ENCODE measurements around the gene TSNAX.

DNA sequence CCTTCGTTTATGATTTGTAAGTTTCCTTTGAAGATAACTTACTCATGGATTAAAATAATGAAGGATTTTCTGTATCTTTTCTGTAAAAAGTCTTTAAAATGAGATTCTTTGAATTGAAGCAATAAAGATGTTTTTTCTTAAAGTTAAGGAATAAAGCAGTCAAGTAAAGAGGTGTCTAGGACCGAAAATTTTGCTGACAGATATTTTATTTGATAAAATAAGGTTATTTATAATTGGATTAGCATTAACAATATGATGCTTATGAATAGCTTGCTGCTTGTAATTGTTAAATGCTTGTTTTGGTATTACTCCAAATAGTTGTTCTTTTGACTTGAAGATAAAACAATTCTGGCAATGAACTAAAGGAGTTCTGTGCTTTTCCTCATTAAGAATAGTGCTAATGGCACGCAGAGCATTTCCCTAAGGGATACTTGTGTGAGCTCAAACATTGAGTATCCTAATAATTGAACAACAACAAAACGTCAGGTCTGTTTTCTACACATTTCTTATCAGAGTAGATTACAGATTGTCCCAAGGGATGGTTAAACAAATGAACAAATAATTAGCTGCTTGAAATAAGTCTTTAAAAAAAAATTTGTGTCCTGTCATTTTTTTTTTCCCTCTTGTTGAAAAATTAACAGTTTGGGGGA lies 16.6 kb downstream of the TSNAX start:
- TF ChIP-seq, protein P1, sequence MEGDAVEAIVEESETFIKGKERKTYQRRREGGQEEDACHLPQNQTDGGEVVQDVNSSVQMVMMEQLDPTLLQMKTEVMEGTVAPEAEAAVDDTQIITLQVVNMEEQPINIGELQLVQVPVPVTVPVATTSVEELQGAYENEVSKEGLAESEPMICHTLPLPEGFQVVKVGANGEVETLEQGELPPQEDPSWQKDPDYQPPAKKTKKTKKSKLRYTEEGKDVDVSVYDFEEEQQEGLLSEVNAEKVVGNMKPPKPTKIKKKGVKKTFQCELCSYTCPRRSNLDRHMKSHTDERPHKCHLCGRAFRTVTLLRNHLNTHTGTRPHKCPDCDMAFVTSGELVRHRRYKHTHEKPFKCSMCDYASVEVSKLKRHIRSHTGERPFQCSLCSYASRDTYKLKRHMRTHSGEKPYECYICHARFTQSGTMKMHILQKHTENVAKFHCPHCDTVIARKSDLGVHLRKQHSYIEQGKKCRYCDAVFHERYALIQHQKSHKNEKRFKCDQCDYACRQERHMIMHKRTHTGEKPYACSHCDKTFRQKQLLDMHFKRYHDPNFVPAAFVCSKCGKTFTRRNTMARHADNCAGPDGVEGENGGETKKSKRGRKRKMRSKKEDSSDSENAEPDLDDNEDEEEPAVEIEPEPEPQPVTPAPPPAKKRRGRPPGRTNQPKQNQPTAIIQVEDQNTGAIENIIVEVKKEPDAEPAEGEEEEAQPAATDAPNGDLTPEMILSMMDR (conservative IDR thresholded peaks at IDR 0.05), result no peak
- TF ChIP-seq ZFX (IDR thresholded peaks at IDR 0.05), result no peak
